SU-DHL-6 (cell line): ENCODE measurements around the gene ATIC.

ENCODE experiments used
- EZH2phosphoT487 ChIP-seq: fragments of 200-600 bp; sonication (generic), shearing (Covaris generic); conservative IDR thresholded peaks from 2 replicates; pipeline ENCODE4 v1.6.1; 2018; ENCODE audit warnings: mild to moderate bottlenecking, antibody characterized with exemption, low read length, moderate library complexity, mixed read lengths
- TF ChIP-seq, protein P1 (sequence below): fragments of 200-600 bp; sonication (generic); IDR thresholded peaks from one replicate; pipeline ENCODE4 v1.5.1; 2017; ENCODE audit warnings: antibody characterized with exemption, mild to moderate bottlenecking, low read length, moderate library complexity; ENCODE audit not compliant: insufficient read depth, poor library complexity, severe bottlenecking

DNA sequence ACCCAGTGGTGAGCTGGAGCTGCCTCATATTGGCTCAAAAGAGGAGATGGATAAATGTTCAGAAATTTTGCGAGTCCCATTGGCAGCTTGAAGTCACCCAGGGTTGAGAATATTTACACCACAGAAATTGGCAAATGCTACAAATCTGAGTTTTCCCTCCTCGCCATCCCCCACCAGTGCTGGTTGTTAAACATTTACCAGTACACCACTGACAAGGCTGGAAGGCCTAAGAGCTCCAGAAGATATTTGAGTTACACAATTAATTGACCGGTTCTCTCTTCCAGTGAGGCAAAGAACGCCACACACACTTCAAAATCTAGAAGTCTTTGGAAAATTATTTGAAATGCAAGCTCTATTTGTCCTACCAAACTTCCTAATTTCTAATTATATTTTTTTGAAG is 47.5 kb upstream of the ATIC start:
- TF ChIP-seq, protein P1, sequence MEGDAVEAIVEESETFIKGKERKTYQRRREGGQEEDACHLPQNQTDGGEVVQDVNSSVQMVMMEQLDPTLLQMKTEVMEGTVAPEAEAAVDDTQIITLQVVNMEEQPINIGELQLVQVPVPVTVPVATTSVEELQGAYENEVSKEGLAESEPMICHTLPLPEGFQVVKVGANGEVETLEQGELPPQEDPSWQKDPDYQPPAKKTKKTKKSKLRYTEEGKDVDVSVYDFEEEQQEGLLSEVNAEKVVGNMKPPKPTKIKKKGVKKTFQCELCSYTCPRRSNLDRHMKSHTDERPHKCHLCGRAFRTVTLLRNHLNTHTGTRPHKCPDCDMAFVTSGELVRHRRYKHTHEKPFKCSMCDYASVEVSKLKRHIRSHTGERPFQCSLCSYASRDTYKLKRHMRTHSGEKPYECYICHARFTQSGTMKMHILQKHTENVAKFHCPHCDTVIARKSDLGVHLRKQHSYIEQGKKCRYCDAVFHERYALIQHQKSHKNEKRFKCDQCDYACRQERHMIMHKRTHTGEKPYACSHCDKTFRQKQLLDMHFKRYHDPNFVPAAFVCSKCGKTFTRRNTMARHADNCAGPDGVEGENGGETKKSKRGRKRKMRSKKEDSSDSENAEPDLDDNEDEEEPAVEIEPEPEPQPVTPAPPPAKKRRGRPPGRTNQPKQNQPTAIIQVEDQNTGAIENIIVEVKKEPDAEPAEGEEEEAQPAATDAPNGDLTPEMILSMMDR: no peak
- no peak for TF ChIP-seq EZH2phosphoT487
